ENCODE measurements around the gene PIGBOS1.

GRCh38 chr15:55334997-55335396, 16.1 kb upstream of the PIGBOS1 start:
- TF ChIP-seq CTCF (IDR thresholded peaks at IDR 0.05): no peak
- TF ChIP-seq FOXJ3 (CRISPR knock-in tag; IDR thresholded peaks at IDR 0.05; ENCODE audit: borderline replicate concordance): no peak
- TF ChIP-seq NR2C2 (CRISPR knock-in tag; IDR thresholded peaks at IDR 0.05): no peak
- TF ChIP-seq NR3C1 (CRISPR knock-in tag; conservative IDR thresholded peaks at IDR 0.05; ENCODE audit: low read depth): no peak
